HG02759 (cell line): Measurements from ENCODE around the gene SRP9.
"Not testable (repeated sequence)": the region's sequence is repeated elsewhere in the genome, so short reads cannot be mapped to it uniquely, and the experiment has no call there.

Source experiments
- ATAC-seq: cut with Tn5 transposase; IDR thresholded peaks from one replicate; pipeline ENCODE4 v1.9.1; 2021; ENCODE audit warnings: mild to moderate bottlenecking, moderate library complexity; ENCODE audit not compliant: unreplicated experiment

SRP9 gene

DNA sequence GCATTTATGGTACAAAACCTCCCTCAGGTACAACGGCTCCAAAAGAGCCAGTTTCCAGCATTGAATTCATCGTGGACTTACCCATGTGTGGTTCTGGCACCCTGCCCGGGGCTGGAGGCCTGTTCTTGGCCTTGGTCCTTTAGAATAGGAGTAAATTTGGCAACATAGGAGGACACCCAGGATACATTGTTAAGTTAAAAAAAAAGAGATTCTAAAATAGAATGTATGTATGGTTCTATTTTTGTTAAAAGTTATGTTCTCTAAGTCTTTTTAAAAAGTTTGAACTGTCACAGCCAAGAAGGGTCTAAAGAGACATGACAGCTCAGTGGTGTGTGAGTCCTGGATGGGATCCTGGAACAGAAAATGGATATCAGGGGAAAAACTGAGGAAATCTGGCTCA lies 58.2 kb downstream of the SRP9 start:
- no peak for ATAC-seq

DNA sequence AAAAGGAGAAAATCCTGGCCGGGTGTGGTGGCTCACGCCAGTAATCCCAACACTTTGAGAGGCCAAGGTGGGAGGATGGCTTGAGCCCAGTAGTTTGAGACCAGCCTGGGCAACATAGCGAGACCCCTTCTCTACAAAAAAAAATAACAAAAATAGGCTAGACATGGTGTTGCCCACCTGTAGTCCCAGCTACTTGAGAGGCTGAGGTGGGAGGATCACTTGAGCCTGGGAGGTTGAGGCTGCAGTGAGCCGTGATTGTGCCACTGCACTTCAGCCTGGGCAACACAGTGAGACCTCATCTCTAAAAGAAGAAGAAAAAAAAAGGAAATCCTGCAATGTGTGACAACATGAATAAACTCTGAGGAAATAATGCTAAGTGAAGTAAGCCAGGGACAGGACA lies 58.7 kb downstream of the SRP9 start:
- ATAC-seq, result not testable (repeated sequence)

DNA sequence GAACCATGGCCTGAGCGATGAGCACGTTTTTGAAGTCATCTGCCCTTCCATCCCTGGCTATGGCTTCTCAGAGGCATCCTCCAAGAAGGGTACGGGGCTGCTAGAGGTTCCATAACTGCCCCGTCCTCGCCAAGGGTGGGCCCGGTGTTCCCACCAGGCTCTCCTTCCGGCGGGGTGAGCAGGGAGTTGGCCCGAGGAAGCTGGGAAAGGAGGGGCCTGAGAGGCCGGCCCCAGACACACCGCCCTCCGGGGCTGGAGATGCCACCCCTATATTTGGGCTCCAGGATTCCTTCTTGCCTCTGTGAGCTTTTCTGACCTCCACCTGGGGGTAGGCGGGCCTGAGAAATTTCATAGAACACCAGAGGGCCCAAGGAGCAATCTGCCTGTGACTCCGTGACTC lies 61.2 kb downstream of the SRP9 start:
- no peak for ATAC-seq
